Measurements from ENCODE around the gene NTF3.
A peak's percentile ranks its signal among the peaks of the same experiment; 100 is the strongest.

NTF3 gene

DNA sequence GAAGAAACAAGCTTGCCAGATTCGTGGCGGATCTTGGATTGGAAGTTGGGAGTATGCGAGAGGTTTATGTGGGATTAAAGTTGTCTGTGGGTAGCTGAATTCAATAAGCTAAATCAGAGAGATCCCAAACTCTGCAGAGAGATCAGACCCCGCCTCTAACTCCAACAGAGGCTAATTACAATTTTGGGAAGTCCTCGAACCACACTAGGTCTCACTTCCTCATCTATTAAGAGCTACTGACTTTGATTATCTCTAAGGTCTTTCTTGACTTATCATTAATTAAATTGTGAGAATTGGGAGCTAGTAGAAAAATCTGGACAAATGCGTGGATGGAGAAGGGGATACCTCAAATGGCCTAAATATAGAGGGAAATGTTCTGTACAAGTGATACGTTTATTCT lies 9.1 kb downstream of the NTF3 start:
- H3K27me3 Mint-ChIP-seq = peaks cover 25% of the 10 kb centered on the region
- ATAC-seq = no peak
- H3K4me1 Mint-ChIP-seq = peaks cover 11% of the 10 kb centered on the region
- H3K4me3 Mint-ChIP-seq = no peak overlapping the region
- no peaks in the 10 kb centered on the region for H3K9me3 Mint-ChIP-seq
- H3K27ac Mint-ChIP-seq = no peak overlapping the region
- H3K36me3 Mint-ChIP-seq = no peaks in the 10 kb centered on the region

- H3K9me3 Mint-ChIP-seq = no peaks in the 10 kb centered on the region
- H3K27me3 Mint-ChIP-seq = peaks cover 25% of the 10 kb centered on the region
- H3K27ac Mint-ChIP-seq = no peak overlapping the region
- H3K36me3 Mint-ChIP-seq = no peaks in the 10 kb centered on the region
- H3K4me3 Mint-ChIP-seq = no peak overlapping the region
- peaks cover 11% of the 10 kb centered on the region for H3K4me1 Mint-ChIP-seq
- ATAC-seq = no peak
Observed at GRCh38 chr12:5441497-5442236, 9.8 kb downstream of the NTF3 start.

DNA sequence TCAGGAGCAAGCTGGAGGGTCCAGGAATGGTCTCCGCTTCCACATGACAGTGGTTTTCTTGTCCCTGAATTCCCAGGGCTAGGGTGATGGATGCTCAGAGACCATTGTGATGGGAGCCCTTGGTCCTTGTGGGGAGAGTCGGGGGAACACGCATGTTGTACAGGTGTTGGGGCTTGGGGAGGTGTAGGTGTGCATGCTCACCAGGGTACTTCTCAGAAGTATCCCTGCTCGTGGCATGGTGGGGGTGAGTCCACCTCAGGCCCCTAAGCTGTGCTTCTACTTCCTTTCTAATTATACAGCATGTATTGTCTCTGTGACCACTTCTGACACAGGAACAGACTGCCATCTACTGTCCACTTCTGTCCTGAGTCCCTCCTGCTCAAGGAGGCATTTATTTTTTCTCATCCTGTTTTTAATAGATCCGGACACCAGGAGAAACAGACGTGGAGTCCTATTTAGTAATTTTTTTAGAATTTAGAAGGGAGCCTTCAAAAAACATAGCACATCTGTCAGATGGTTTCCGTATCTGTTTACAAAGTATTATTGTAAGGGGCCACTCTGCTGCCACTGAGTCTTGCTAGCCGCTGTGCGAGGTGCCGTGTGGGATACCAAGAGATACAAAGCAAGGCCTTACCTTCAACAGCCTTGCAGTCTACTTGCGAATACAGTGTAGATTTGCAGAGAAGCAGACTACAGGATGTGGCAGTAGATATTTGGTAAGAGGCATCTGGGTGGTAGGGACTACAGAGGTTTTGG lies 10.5 kb downstream of the NTF3 start:
- Mint-ChIP-seq H3K27me3 (peaks cover 20% of the 10 kb centered on the region), H3K9me3 (no peaks in the 10 kb centered on the region), H3K4me3 (no peak overlapping the region), H3K27ac (no peak overlapping the region), H3K4me1 (peaks cover 11% of the 10 kb centered on the region), H3K36me3 (no peaks in the 10 kb centered on the region)
- no peak for ATAC-seq

DNA sequence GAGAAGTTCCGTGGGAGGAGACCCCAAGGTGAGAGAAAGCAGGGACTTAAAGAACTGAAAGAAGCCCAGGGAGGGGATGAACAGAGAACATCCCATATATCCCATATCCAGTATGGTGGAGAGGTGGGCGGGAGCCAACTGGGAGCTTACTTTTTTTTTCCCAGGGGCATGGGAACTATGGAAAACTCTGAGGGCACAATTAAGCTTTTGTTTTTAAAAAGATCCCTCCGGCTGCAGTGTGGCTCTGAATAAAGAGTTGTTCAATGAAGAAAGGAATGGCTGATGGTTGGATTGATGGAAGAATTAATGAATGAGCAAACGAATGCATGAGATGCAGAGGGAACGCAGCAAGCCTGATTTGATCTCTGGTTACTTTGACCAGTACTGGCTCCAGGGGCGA lies 12.6 kb downstream of the NTF3 start:
- Mint-ChIP-seq H3K27ac (no peak overlapping the region), H3K36me3 (no peaks in the 10 kb centered on the region), H3K4me3 (no peak overlapping the region), H3K9me3 (no peaks in the 10 kb centered on the region), H3K4me1 (peaks cover 11% of the 10 kb centered on the region), H3K27me3 (peaks cover 14% of the 10 kb centered on the region)
- ATAC-seq = no peak

- H3K9me3 Mint-ChIP-seq = no peaks in the 10 kb centered on the region
- no peaks in the 10 kb centered on the region for H3K36me3 Mint-ChIP-seq
- H3K27me3 Mint-ChIP-seq = peaks cover 20% of the 10 kb centered on the region
- no peak for ATAC-seq
- no peaks in the 10 kb centered on the region for H3K4me1 Mint-ChIP-seq
- H3K4me3 Mint-ChIP-seq = no peak overlapping the region
- no peak overlapping the region for H3K27ac Mint-ChIP-seq
Observed at GRCh38 chr12:5447320-5447719, 15.4 kb downstream of the NTF3 start.

DNA sequence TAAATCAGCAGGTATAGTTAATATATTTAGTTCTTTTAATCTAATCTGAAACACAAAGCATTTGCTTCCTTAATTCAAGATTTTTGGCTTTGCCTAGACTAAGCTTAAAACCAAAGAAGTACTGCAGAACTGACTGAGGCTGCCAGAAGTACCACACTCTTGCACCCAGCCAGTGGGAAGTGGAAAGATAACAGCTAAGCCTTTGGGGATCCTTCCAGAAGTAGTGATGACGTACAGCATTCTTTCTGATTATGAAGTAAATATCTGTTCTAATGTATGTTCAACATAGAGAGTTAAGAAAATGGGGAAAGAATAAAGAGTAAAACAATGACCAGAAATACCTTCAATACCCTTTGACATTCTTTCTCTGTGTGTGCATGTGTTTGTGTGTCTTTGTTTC lies 19.3 kb downstream of the NTF3 start:
- Mint-ChIP-seq H3K9me3 (no peaks in the 10 kb centered on the region), H3K27ac (no peak overlapping the region), H3K4me1 (no peaks in the 10 kb centered on the region), H3K4me3 (no peak overlapping the region), H3K36me3 (no peaks in the 10 kb centered on the region), H3K27me3 (peaks cover 10% of the 10 kb centered on the region)
- ATAC-seq = no peak

DNA sequence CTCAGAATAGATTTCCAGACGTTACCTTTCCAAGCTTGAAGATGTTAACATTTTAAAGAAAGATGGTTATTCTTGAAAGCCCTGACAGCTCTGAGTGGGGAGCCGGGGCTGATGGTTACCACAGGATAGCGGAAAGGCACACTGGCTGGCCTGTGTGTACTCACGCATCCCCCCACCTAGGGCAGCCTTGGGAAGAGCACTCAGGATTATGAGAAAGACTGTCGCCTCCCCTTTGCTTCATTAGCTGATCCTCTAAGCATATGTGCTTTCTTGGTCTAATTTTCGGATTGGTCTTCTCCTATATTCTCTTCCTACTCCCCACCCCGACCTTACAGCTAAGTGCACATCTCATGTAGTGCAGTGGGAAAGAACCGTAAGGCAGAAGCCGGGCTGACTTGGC lies 20.7 kb downstream of the NTF3 start:
- no peak for ATAC-seq
- Mint-ChIP-seq H3K36me3 (no peaks in the 10 kb centered on the region), H3K4me3 (no peak overlapping the region), H3K27ac (no peak overlapping the region), H3K4me1 (peaks cover 11% of the 10 kb centered on the region), H3K27me3 (peaks cover 10% of the 10 kb centered on the region), H3K9me3 (no peaks in the 10 kb centered on the region)

DNA sequence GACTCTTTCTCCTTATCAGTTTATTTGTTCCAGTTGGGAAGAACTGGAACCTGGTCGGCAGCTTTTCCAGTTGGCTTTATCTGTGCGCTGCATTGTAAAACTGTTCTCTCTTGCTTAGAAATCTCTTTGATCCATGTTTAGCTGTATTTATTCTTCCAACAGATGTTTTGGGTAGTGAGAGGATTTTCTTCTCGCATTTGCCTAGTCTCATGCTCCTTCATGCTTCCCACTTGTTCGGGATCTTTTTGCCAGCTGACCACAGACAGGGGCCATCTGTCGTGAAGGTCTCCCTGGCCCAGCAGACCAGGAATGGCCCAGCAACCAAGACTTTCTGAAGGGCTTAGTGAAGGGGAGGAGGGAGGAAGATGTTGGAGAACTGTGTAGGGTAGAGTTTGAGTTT lies 21.6 kb downstream of the NTF3 start:
- Mint-ChIP-seq H3K9me3 (no peaks in the 10 kb centered on the region), H3K27ac (no peak overlapping the region), H3K36me3 (no peaks in the 10 kb centered on the region), H3K27me3 (peaks cover 10% of the 10 kb centered on the region), H3K4me1 (peaks cover 15% of the 10 kb centered on the region), H3K4me3 (no peak overlapping the region)
- no peak for ATAC-seq

GRCh38 chr12:5455045-5455444 lies 23.1 kb downstream of the NTF3 start:
- no peak for ATAC-seq
- H3K4me3 Mint-ChIP-seq = no peak overlapping the region
- H3K27me3 Mint-ChIP-seq = peaks cover 10% of the 10 kb centered on the region
- H3K9me3 Mint-ChIP-seq = no peaks in the 10 kb centered on the region
- no peaks in the 10 kb centered on the region for H3K36me3 Mint-ChIP-seq
- H3K27ac Mint-ChIP-seq = no peak overlapping the region
- H3K4me1 Mint-ChIP-seq = peaks cover 21% of the 10 kb centered on the region

DNA sequence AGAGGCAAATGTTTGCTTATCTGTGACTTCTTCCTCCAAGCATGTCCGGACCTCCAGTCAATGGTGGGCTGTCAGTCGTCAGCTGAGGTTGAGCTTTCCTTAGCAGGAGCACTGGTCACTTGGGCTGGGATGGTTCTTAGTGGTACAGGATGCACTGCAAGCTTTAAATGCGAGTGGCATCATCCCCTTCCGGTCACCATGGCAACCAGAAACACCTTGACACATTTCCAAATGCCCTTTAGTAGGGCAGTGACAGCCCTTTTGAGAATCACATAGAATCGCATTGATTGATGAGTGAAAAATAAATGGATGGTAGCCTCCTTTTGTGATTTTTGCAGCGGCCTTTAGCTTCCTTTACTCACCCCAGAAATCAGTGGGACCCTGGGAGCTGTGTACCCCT lies 24.1 kb downstream of the NTF3 start:
- H3K36me3 Mint-ChIP-seq = no peaks in the 10 kb centered on the region
- H3K9me3 Mint-ChIP-seq = no peaks in the 10 kb centered on the region
- ATAC-seq = no peak
- peaks cover 10% of the 10 kb centered on the region for H3K27me3 Mint-ChIP-seq
- peaks cover 21% of the 10 kb centered on the region for H3K4me1 Mint-ChIP-seq
- no peak overlapping the region for H3K27ac Mint-ChIP-seq
- no peak overlapping the region for H3K4me3 Mint-ChIP-seq

DNA sequence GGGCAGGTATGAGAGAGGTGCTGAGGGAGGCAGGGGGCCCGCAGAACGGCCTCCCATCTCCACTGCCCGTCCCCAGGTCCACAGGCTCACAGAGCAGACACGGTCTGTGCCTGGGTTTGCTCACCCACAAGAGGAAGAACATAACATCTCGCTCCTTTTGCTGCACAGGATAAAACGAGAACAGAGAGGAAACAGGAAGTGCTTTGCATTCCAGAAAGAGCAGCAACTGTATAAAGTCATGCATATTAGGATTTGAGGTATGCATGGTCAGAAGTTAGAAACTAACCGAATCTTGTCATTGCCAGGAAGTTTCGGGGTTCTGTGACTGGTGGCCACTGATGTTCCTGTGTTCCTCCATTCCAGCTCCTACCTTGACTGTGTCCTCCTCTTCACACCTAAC lies 25.0 kb downstream of the NTF3 start:
- H3K27ac Mint-ChIP-seq = no peak overlapping the region
- no peak for ATAC-seq
- peaks cover 8% of the 10 kb centered on the region for H3K27me3 Mint-ChIP-seq
- H3K4me3 Mint-ChIP-seq = peak overlapping the region; percentile 45
- no peaks in the 10 kb centered on the region for H3K36me3 Mint-ChIP-seq
- peaks cover 21% of the 10 kb centered on the region for H3K4me1 Mint-ChIP-seq
- no peaks in the 10 kb centered on the region for H3K9me3 Mint-ChIP-seq

GRCh38 chr12:5458229-5459050 lies 26.5 kb downstream of the NTF3 start:
- Mint-ChIP-seq H3K4me3 (no peak overlapping the region), H3K36me3 (no peaks in the 10 kb centered on the region), H3K4me1 (peaks cover 21% of the 10 kb centered on the region), H3K27me3 (no peaks in the 10 kb centered on the region), H3K27ac (no peak overlapping the region), H3K9me3 (no peaks in the 10 kb centered on the region)
- no peak for ATAC-seq

GRCh38 chr12:5459051-5459782 lies 27.3 kb downstream of the NTF3 start:
- no peaks in the 10 kb centered on the region for H3K27me3 Mint-ChIP-seq
- no peak for ATAC-seq
- peaks cover 21% of the 10 kb centered on the region for H3K4me1 Mint-ChIP-seq
- H3K27ac Mint-ChIP-seq = no peak overlapping the region
- no peak overlapping the region for H3K4me3 Mint-ChIP-seq
- H3K36me3 Mint-ChIP-seq = no peaks in the 10 kb centered on the region
- H3K9me3 Mint-ChIP-seq = no peaks in the 10 kb centered on the region

- Mint-ChIP-seq H3K4me1 (peaks cover 21% of the 10 kb centered on the region), H3K27me3 (no peaks in the 10 kb centered on the region), H3K9me3 (no peaks in the 10 kb centered on the region), H3K36me3 (no peaks in the 10 kb centered on the region), H3K4me3 (no peak overlapping the region), H3K27ac (no peak overlapping the region)
- no peak for ATAC-seq
Observed at GRCh38 chr12:5460817-5461216, 28.9 kb downstream of the NTF3 start.

- H3K4me1 Mint-ChIP-seq = peaks cover 16% of the 10 kb centered on the region
- ATAC-seq = no peak
- no peaks in the 10 kb centered on the region for H3K9me3 Mint-ChIP-seq
- H3K27me3 Mint-ChIP-seq = peaks cover 5% of the 10 kb centered on the region
- no peaks in the 10 kb centered on the region for H3K36me3 Mint-ChIP-seq
- H3K27ac Mint-ChIP-seq = no peak overlapping the region
- H3K4me3 Mint-ChIP-seq = no peak overlapping the region
Observed at GRCh38 chr12:5461966-5462365, 30.1 kb downstream of the NTF3 start.
